Naive thymus-derived CD4-positive, alpha-beta T cell (primary cell): ENCODE results near the gene ADGRF4. TPM values are rescaled to one million over a fixed set of nuclear protein-coding genes. Genes with fewer than 3 reads are reported as not detected.

Experiments
- ATAC-seq: fragments of 150-1000 bp; cut with Tn5 transposase; 2 replicates; pipeline ENCODE4 v1.10.0; 2021; ENCODE audit warnings: mild to moderate bottlenecking, moderate library complexity
- CTCF ChIA-PET: fragments of 350-600 bp; sonication (Branson Sonifier 250); formaldehyde crosslinking; loops from one replicate; lab custom pipeline; 2021; ENCODE audit warnings: antibody characterized with exemption; lab: Charles Lee
- POLR2A ChIA-PET: fragments of 350-600 bp; sonication (Branson Sonifier 250); formaldehyde crosslinking; loops from one replicate; lab custom pipeline; 2021; ENCODE audit warnings: antibody characterized with exemption, inconsistent platforms; lab: Charles Lee
- DNase-seq, 9 donors: peaks; one replicate each; pipeline versions ENCODE4 v3.0.0 to v3.0.0-alpha.2; 2020 to 2022; ENCODE audit warnings: mixed read lengths in 1 of 9
- H3K27ac ChIP-seq: one replicate; pipeline ENCODE4 v1.7.0; 2013; ENCODE audit warnings: mild to moderate bottlenecking, low read depth, low read length, moderate library complexity
- H3K27me3 ChIP-seq, 2 donors: one replicate each; pipeline ENCODE4 v1.7.0; 2013; ENCODE audit warnings: low read length in 2 of 2, mild to moderate bottlenecking in 2 of 2, moderate library complexity in 2 of 2; ENCODE audit not compliant: control insufficient read depth in 2 of 2, insufficient read depth in 2 of 2
- H3K36me3 ChIP-seq, 3 experiments: 1 replicate in 2 of 3; 2 replicates in 1 of 3; pipeline ENCODE4 v1.7.0; 2013; ENCODE audit warnings: low read length in 3 of 3, mild to moderate bottlenecking in 3 of 3, moderate library complexity in 1 of 3; ENCODE audit not compliant: insufficient read depth in 3 of 3, control insufficient read depth in 2 of 3
- H3K4me1 ChIP-seq, 2 donors: one replicate each; pipeline ENCODE4 v1.7.0; 2013; ENCODE audit warnings: low read length in 2 of 2, mild to moderate bottlenecking in 2 of 2, moderate library complexity in 1 of 2; ENCODE audit not compliant: control insufficient read depth in 2 of 2, insufficient read depth in 2 of 2
- H3K4me3 ChIP-seq: 2 replicates; pipeline ENCODE4 v1.7.0; 2013; ENCODE audit warnings: mild to moderate bottlenecking, low read length
- H3K9me3 ChIP-seq, 3 experiments: 1 replicate in 2 of 3; 2 replicates in 1 of 3; pipeline ENCODE4 v1.7.0; 2013; ENCODE audit warnings: low read length in 3 of 3; ENCODE audit not compliant: control insufficient read depth in 2 of 3
- H3K27ac Mint-ChIP-seq, 9 donors: one replicate each; pipeline ENCODE4 v1.8.0; 2020 to 2022; ENCODE audit warnings: mixed read lengths in 9 of 9, mild to moderate bottlenecking in 8 of 9, moderate library complexity in 5 of 9, inconsistent platforms in 2 of 9
- H3K27me3 Mint-ChIP-seq, 5 donors: one replicate each; pipeline ENCODE4 v1.8.0; 2021 to 2022; ENCODE audit warnings: mixed read lengths in 5 of 5, mild to moderate bottlenecking in 1 of 5
- H3K36me3 Mint-ChIP-seq, 5 donors: one replicate each; pipeline ENCODE4 v1.8.0; 2020 to 2022; ENCODE audit warnings: mixed read lengths in 5 of 5, mild to moderate bottlenecking in 3 of 5, inconsistent platforms in 1 of 5
- H3K4me1 Mint-ChIP-seq, 7 donors: one replicate each; pipeline ENCODE4 v1.8.0; 2020 to 2022; ENCODE audit warnings: mixed read lengths in 7 of 7, mild to moderate bottlenecking in 3 of 7, inconsistent platforms in 1 of 7
- H3K4me3 Mint-ChIP-seq, 10 donors: one replicate each; pipeline ENCODE4 v1.8.0; 2020 to 2022; ENCODE audit warnings: mild to moderate bottlenecking in 10 of 10, mixed read lengths in 10 of 10, moderate library complexity in 6 of 10, inconsistent platforms in 2 of 10
- H3K9me3 Mint-ChIP-seq, 11 donors: one replicate each; pipeline ENCODE4 v1.8.0; 2020 to 2022; ENCODE audit warnings: mixed read lengths in 11 of 11, mild to moderate bottlenecking in 4 of 11, inconsistent platforms in 1 of 11, moderate library complexity in 1 of 11
- intact Hi-C, 2 donors: fragments of 100-400 bp; cut with micrococcal nuclease; formaldehyde crosslinking; loops; one replicate each; pipeline ENCODE4 v1.15.1; 2023
- polyA plus RNA-seq, 2 donors: library from polyadenylated mRNA; unstranded; fragments of 300-500 nt; fragmentation: Illumina TruSeq; gene quantifications; one replicate each; pipeline ENCODE4 v1.2.3, GENCODE V29; 2021
- total RNA-seq, 6 experiments: library from RNA in 5 of 6; stranded (reverse) in 5 of 6; gene quantifications; 1 replicate in 5 of 6; 2 replicates in 1 of 6; pipeline ENCODE4 v1.2.3 and lab custom pipeline; 2021 to 2026

ADGRF4 gene
- total and polyA plus RNA-seq, 7 experiments from 2014 or later, result not detected

DNA sequence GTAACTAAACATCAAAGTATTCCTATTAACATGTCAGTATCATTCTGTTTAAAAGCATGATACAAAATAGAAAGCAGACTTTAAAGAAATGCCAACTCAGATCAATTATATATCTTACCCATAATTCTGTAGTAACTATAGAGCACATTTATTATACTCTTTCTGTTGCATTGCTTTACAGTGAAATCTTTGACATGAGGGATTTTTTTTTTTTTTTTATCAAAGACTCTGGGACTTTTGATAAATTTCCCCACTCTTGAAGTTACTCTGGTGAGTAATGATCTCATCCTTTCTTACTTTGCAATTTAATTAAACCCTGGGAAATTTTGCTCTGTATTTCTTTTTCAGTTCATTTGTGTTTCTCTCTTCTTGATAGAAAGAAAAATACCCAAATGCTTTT, 17.4 kb downstream of the ADGRF4 start:
- Mint-ChIP-seq H3K4me3 (no peak overlapping the region), H3K27ac (no peak overlapping the region), H3K9me3 (peaks cover 0 to 5% (median 0%) of the 10 kb centered on the region in 11 donors), H3K4me1 (peaks cover 0 to 1% (median 0%) of the 10 kb centered on the region in 7 donors), H3K36me3 (no peaks in the 10 kb centered on the region), H3K27me3 (peaks cover 3 to 21% (median 12%) of the 10 kb centered on the region in 5 donors)
- ChIA-PET CTCF (no interaction called here), POLR2A (no interaction called here)
- intact Hi-C loops, result no loop called here
- no peak overlapping the region for H3K27ac ChIP-seq
- ATAC-seq, result no peak
- H3K4me1 ChIP-seq, result no peaks in the 10 kb centered on the region
- H3K4me3 ChIP-seq, result no peak overlapping the region
- DNase-seq, result no peak
- no peaks in the 10 kb centered on the region for H3K36me3 ChIP-seq
- H3K27me3 ChIP-seq, result no peaks in the 10 kb centered on the region
- no peaks in the 10 kb centered on the region for H3K9me3 ChIP-seq

DNA sequence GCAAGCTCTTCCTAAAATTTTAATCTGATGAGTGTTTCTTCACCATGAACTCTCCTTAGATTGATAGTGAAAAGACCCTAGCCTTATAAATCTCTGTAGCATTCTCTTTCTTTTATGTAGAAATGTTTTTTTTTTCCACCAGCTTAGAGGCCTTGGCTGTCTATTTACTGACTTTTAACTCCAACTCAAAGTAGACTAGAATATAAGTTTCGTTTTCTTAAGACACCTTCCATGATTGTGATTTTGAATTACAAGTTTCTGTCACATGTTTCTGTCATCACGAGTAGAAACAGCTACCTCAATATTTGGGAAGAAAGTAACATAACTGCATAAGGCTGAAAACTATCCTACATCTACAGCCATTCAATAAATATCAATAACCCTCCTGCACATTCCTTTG, 17.8 kb downstream of the ADGRF4 start:
- ChIA-PET POLR2A (no interaction called here), CTCF (no interaction called here)
- Mint-ChIP-seq H3K27ac (no peak overlapping the region), H3K4me3 (no peak overlapping the region), H3K9me3 (peaks cover 0 to 5% (median 0%) of the 10 kb centered on the region in 11 donors), H3K27me3 (peaks cover 4 to 21% (median 8%) of the 10 kb centered on the region in 5 donors), H3K36me3 (no peaks in the 10 kb centered on the region), H3K4me1 (peaks cover 0 to 1% (median 0%) of the 10 kb centered on the region in 7 donors)
- Histone ChIP-seq H3K9me3 (no peaks in the 10 kb centered on the region), H3K4me1 (no peaks in the 10 kb centered on the region), H3K4me3 (no peak overlapping the region), H3K27me3 (no peaks in the 10 kb centered on the region), H3K27ac (no peak overlapping the region), H3K36me3 (no peaks in the 10 kb centered on the region)
- intact Hi-C loops, result no loop called here
- no peak for ATAC-seq
- DNase-seq, result no peak

DNA sequence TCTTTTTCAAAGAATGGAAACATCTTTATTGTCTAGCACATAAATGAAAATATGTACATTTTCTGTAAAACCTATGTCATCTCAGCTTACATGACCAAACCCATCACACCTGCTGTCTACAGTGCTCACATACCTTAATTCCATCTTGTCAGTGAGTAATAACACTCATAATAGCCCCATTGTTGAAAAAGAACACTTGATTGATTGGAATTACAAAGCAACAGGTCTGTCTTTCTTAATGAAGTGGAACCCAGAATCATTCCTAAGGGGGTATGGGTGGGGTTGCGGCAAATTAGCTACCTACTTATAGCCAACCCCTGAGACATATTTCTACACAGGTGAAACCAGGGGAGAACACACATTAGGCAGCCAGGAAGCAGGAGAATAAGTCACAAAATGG, 20.2 kb downstream of the ADGRF4 start:
- Histone ChIP-seq H3K27me3 (no peaks in the 10 kb centered on the region), H3K36me3 (no peaks in the 10 kb centered on the region), H3K9me3 (no peaks in the 10 kb centered on the region), H3K27ac (no peak overlapping the region), H3K4me1 (no peaks in the 10 kb centered on the region), H3K4me3 (no peak overlapping the region)
- ChIA-PET CTCF (no interaction called here), POLR2A (no interaction called here)
- peaks cover 0 to 5% (median 0%) of the 10 kb centered on the region in 11 donors for H3K9me3 Mint-ChIP-seq
- no peak overlapping the region for H3K4me3 Mint-ChIP-seq
- no peaks in the 10 kb centered on the region for H3K36me3 Mint-ChIP-seq
- intact Hi-C loops, result no loop called here
- no peak for DNase-seq
- H3K4me1 Mint-ChIP-seq, result peaks cover 0 to 2% (median 0%) of the 10 kb centered on the region in 7 donors
- peaks cover 0 to 14% (median 2%) of the 10 kb centered on the region in 5 donors for H3K27me3 Mint-ChIP-seq
- ATAC-seq, result no peak
- no peak overlapping the region for H3K27ac Mint-ChIP-seq

DNA sequence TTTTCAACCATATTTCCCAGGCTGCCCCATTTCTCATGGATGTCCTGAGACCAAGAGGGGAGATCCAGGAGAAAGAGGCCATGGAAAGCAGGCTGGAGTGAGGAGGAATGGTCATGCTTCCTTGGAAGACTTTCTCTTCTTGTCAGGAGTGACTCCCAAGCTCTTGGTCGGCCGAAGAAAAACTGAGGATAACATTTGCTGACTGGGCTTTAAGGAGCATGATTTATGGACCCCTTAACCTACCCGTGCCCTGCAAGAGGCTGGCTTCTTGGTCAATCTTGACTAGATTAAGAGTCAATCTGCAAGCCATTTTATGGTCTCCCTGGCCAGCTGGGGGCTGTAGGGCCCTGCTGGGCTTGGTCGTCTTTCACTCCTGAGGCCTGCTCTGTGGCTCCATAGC, 22.8 kb downstream of the ADGRF4 start:
- peaks cover 0 to 4% (median 0%) of the 10 kb centered on the region in 11 donors for H3K9me3 Mint-ChIP-seq
- ChIA-PET POLR2A (no interaction called here), CTCF (interaction anchor here (0.6 kb wide), 1 partner anchor 1639 kb away, joined by 3 read pairs; no protein-coding TSS in a partner anchor)
- no peaks in the 10 kb centered on the region for H3K4me1 ChIP-seq
- no peak for DNase-seq
- H3K4me1 Mint-ChIP-seq, result peaks cover 0 to 2% (median 0%) of the 10 kb centered on the region in 7 donors
- H3K36me3 Mint-ChIP-seq, result no peaks in the 10 kb centered on the region
- H3K4me3 Mint-ChIP-seq, result no peak overlapping the region
- H3K4me3 ChIP-seq, result no peak overlapping the region
- no peak overlapping the region for H3K27ac ChIP-seq
- no peaks in the 10 kb centered on the region for H3K9me3 ChIP-seq
- H3K27me3 ChIP-seq, result no peaks in the 10 kb centered on the region
- H3K36me3 ChIP-seq, result no peaks in the 10 kb centered on the region
- no peak for ATAC-seq
- peaks cover 0 to 14% (median 2%) of the 10 kb centered on the region in 5 donors for H3K27me3 Mint-ChIP-seq
- no peak overlapping the region for H3K27ac Mint-ChIP-seq
- intact Hi-C loops, result no loop called here

DNA sequence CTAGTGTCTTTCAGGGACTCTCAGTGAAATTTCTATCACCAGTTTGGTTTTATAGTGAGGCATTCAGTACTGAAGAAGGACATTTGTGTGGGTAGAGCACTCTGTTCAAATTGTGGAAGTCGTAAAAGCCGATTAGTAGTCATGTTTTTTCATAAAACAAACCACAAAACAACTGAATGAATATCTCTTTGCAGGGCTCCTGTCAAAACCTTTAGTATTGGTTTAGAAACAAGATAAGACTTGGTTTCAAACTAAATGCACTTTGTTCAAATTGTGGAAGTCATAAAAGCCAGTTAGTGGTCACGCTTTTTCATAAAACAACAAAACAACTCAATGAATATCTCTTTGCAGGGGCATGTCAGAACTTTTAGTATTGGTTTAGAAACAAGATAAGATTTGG, 23.8 kb downstream of the ADGRF4 start:
- Histone ChIP-seq H3K36me3 (no peaks in the 10 kb centered on the region), H3K27ac (no peak overlapping the region), H3K27me3 (no peaks in the 10 kb centered on the region), H3K4me3 (no peak overlapping the region), H3K9me3 (no peaks in the 10 kb centered on the region), H3K4me1 (no peaks in the 10 kb centered on the region)
- no peak overlapping the region for H3K27ac Mint-ChIP-seq
- CTCF ChIA-PET, result no interaction called here
- no peak overlapping the region for H3K4me3 Mint-ChIP-seq
- peaks cover 0 to 2% (median 0%) of the 10 kb centered on the region in 7 donors for H3K4me1 Mint-ChIP-seq
- DNase-seq (no peak), ATAC-seq (no peak)
- POLR2A ChIA-PET, result no interaction called here
- H3K27me3 Mint-ChIP-seq, result peaks cover 0 to 14% (median 3%) of the 10 kb centered on the region in 5 donors
- intact Hi-C loops, result no loop called here
- H3K9me3 Mint-ChIP-seq, result peaks cover 0 to 4% (median 0%) of the 10 kb centered on the region in 11 donors
- H3K36me3 Mint-ChIP-seq, result no peaks in the 10 kb centered on the region

DNA sequence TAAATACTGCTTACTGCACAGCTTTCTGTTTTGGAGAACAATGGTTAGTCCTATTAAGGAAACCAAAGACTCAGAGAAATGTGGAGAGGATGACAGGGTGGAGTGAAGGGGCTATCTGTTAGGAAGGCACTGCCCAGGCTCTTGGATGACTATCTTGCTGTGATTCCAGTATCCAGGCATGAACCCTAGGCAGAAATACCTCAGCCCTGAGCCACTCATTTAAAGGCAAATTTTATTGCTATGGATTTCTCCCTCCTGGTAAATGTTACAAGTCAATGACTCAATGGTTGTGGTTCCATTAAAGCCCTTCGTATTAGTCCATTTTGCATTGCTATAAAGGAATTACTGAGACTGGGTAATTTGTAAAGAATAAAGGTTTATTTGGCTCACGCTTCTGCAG, 25.9 kb downstream of the ADGRF4 start:
- H3K27me3 Mint-ChIP-seq, result peaks cover 0 to 10% (median 0%) of the 10 kb centered on the region in 5 donors
- no peaks in the 10 kb centered on the region for H3K36me3 ChIP-seq
- CTCF ChIA-PET, result no interaction called here
- H3K4me3 Mint-ChIP-seq, result no peak overlapping the region
- H3K27me3 ChIP-seq, result no peaks in the 10 kb centered on the region
- ATAC-seq, result no peak
- peaks cover 0 to 1% of the 10 kb centered on the region in 2 donors for H3K4me1 ChIP-seq
- no peaks in the 10 kb centered on the region for H3K36me3 Mint-ChIP-seq
- H3K9me3 ChIP-seq, result no peaks in the 10 kb centered on the region
- H3K27ac ChIP-seq, result no peak overlapping the region
- no peak overlapping the region for H3K27ac Mint-ChIP-seq
- no peak for DNase-seq
- POLR2A ChIA-PET, result no interaction called here
- H3K4me3 ChIP-seq, result no peak overlapping the region
- H3K4me1 Mint-ChIP-seq, result peaks cover 0 to 7% (median 0%) of the 10 kb centered on the region in 7 donors
- peaks cover 0 to 2% (median 0%) of the 10 kb centered on the region in 11 donors for H3K9me3 Mint-ChIP-seq
- intact Hi-C loops, result no loop called here

DNA sequence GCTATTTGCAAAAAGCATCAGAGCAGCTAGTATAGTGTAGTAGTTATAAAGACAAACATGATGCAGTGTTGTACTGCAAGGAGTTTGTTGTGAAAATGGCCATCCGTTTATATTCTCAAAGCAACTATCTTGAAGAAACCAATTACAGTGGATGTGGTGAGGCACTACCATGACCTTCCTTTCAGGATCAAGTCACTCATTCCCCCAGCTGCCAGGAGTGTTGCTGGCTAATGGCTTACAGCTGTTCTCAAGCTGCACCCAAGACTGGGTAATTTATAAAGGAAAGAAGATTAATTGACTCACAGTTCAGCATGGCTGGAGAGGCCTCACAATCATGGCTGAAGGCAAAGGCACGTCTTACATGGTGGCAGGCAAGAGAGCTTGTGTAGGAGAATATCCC, 29.0 kb downstream of the ADGRF4 start:
- Histone ChIP-seq H3K27ac (no peak overlapping the region), H3K4me1 (peaks cover 0 to 4% of the 10 kb centered on the region in 2 donors), H3K4me3 (no peak overlapping the region), H3K36me3 (no peaks in the 10 kb centered on the region), H3K27me3 (no peaks in the 10 kb centered on the region), H3K9me3 (no peaks in the 10 kb centered on the region)
- DNase-seq (no peak), ATAC-seq (no peak)
- POLR2A ChIA-PET, result no interaction called here
- Mint-ChIP-seq H3K9me3 (peaks cover 0 to 2% (median 0%) of the 10 kb centered on the region in 11 donors), H3K36me3 (no peaks in the 10 kb centered on the region), H3K27ac (no peak overlapping the region), H3K27me3 (peaks cover 0 to 4% (median 0%) of the 10 kb centered on the region in 5 donors), H3K4me1 (peaks cover 0 to 5% (median 0%) of the 10 kb centered on the region in 7 donors), H3K4me3 (no peak overlapping the region)
- CTCF ChIA-PET, result no interaction called here
- intact Hi-C loops, result no loop called here
